ENCODE data around the gene CPT1A.

The CPT1A gene

DNA sequence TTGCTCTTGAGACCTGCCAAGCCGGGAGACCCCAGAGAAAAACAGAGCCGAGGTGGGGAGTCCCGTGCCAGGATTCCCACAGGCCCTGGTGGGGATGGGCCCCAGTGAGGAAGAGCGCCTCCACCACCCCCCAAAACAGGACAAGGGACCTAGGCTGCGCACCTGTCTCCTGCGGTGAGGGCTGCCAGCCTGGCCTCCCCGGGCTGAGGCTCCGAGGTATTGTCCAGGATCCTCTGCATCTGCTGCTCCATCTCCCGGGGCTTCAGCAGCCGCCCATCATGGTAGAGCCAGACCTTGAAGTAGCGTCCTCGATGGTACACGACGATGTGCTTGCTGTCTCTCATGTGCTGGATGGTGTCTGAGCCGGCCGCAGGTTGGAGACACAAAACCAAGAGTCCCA lies 57.1 kb downstream of the CPT1A start:
- DNase-seq = no peak

GRCh38 chr11:68783216-68783821 lies 58.4 kb downstream of the CPT1A start:
- DNase-seq = no peak

GRCh38 chr11:68782711-68783110 lies 59.0 kb downstream of the CPT1A start:
- no peak for DNase-seq

GRCh38 chr11:68780829-68781228 lies 60.9 kb downstream of the CPT1A start:
- DNase-seq = no peak

DNA sequence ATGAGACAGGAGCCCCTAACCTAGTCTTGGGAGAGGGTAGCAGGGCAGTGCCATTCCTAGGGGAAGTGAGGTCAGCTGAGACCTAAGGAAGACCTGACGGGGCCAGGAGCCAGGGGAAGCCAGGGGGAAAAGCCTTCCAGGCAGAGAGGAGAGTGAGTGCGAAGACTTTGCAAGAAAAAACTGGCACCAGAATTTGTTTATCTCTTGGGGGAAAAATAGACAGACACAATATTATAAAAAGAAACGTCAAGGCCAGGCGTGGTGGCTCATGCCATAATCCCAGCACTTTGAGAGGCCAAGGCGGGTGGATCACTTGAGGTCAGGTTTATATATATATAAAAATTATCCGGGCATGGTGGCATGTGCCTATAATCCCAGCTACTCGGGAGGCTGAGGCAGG lies 63.5 kb downstream of the CPT1A start:
- no peak for DNase-seq

GRCh38 chr11:68776442-68777235 lies 65.1 kb downstream of the CPT1A start:
- DNase-seq = no peak

DNA sequence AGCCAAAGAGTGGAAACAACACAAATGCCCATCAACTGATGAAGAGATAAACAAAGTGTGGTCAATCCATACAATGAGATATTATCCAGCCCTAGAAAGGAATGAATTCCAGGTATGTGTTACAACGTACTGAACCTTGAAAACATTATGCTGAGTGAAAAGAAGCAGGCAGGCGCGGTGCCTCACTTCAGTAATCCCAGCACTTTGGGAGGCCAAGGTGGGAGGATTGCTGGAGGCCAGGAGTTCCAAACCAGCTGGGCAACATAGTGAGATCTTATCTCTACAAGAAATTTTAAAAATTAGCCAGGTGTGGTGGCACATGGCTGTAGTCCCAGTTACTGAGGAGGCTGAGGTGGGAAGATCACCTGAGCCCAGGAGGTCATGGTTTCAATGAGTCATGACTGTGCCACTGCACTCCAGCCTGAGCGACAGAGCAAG lies 65.7 kb downstream of the CPT1A start:
- no peak for DNase-seq

DNA sequence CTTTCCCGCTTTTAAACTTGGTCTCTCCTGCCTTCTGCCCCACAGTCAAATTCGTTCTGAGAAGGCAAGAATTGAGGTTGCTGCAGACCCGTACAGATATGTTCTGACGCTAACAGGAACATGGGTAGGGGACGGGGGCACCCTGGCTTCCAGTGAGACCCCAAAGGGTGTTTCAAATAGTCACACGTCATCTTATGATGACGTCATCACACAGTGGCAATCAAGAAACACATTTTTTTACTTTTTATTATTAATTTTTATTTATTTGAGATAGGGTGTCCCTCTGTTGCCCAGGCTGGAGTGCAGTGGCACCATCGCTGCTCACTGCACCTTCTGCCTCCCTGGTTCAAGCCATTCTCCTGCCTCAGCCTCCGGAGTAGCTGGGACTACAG lies 67.5 kb downstream of the CPT1A start:
- no peak for DNase-seq

DNA sequence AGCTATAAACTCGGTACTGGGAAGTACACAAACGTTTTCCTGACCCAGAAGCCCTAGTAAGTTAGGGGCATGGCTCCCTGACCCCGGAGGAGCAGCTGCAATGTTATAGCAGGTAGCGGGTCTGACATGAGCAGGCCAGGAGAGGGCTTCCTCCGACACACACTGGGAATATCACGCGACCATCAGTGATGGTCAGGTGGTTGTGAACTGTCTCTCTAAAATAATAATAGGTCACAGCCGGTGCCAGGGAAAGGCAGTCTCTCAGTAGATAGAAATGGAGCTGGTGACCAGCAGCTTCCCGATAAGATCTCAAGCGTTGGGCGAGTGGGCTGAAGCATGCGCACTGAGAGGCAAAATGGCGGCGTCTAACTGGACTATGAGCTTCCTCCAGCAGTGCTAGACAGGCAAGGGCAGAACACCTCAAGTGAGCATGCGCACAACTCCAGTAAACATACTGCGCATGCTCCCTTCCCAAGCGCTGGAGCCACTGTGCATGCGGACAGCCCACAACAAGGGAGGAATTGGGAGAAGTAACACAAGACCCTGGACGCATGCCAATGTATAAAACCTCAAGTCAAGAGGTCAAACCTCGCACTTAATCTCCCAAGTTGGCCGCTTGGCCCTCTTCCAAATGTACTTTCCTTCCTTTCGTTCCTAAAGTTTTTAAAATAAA lies 68.1 kb downstream of the CPT1A start:
- DNase-seq = no peak

- no peak for DNase-seq
Observed at GRCh38 chr11:68772936-68773335, 68.8 kb downstream of the CPT1A start.

GRCh38 chr11:68770781-68771180 lies 70.9 kb downstream of the CPT1A start:
- no peak for DNase-seq

- no peak for DNase-seq
Observed at GRCh38 chr11:68767672-68768071, 74.0 kb downstream of the CPT1A start.

DNA sequence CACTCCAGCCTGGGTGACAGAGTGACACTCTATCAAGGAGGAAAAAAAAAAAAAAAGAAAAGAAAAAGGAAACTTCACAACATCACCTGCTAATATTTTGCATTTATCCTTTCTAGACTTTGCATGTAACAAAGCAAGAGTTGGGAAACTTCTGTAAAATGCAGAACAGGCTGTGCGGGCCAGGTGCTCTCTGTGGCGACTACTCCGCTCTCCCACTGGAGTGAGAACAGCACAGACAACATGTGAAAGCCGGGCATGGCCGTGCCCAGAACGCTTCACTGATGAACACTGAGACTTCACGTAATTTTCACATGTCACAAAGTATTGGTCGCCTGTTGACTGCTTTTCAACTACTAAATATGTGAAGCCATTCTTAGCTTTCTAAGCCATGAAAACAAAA lies 74.9 kb downstream of the CPT1A start:
- DNase-seq = no peak

- no peak for DNase-seq
Observed at GRCh38 chr11:68764746-68765145, 77.0 kb downstream of the CPT1A start.

DNA sequence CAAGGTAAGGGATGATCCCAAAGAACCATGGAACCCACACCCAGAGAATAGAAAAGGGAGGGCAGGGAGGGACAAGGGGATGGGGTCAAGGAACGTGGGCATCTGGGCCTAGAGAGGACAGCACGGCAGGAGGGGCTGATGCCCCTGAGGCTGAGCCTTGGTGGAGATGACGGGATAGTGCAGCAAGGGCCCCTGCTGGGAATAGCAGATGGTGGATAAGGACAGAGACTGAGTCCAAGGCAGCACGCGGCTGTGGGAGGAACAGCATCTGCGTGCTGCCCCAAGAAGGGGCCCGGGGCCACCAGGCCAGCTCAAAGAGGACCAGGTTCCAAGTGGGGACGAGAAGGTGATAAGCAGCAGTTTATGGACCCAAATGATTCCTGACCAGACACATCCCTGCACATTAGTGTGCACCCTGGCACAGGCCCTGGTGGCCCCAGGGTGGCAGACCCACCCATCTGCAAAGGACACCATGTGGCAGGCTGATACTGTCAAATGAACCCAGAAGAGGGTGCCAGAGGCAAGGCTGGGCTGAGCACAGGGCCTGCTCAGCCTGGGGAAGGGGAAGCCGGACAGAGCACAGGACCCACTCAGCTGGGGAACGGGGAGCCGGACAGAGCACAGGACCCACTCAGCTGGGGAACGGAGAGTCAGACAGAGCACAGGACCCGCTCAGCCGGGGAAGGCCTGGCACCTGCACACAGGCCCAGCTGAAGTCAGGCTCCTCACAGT lies 77.6 kb downstream of the CPT1A start:
- DNase-seq = no peak

GRCh38 chr11:68763181-68763721 lies 78.5 kb downstream of the CPT1A start:
- no peak for DNase-seq

DNA sequence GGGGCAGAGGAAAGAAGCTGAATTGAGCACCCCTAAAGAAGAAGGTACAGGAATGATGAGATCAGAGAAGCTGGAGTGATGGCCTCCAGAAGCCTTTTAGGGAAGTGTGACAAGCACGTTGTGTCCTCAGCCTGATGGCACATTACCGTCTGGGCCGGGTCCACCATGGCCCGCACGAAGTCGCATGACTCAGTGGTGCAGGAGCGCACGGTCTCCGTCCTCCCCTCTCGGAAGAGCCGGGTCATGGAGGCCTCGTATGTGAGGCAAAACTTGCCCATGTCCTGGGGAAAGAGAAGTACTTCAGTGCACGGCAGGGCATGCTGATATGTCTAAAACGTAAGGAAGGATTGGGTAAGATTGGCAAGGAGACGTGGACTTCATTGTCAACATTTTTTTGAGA lies 79.2 kb downstream of the CPT1A start:
- DNase-seq = no peak

GRCh38 chr11:68761801-68762200 lies 79.9 kb downstream of the CPT1A start:
- no peak for DNase-seq

GRCh38 chr11:68759991-68760390 lies 81.7 kb downstream of the CPT1A start:
- DNase-seq = no peak

DNA sequence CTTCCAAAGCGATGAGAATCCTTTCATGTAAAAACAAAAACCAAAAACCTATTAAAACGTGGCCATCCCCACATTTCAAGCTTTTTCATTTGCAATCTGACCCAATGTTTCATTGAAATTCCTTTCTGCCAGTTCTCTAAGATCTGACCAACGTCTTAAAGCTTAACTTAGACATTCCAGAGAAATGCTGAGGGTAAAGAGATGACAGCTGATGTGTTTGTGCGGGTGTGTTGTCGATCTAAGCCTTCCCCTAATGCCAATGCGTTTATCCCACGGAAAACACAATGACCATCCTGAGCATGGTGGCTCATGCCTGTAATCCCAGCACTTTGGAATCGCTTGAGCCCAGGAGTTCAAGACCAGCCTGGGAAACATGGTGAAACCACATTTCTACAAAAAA lies 84.0 kb downstream of the CPT1A start:
- DNase-seq = no peak

GRCh38 chr11:68756171-68756766 lies 85.4 kb downstream of the CPT1A start:
- DNase-seq = no peak

GRCh38 chr11:68753300-68753699 lies 88.4 kb downstream of the CPT1A start:
- DNase-seq = no peak

Data from CD4-positive, alpha-beta T cell treated with Interleukin-4 for 1 hour (primary cell).